HG03139 (cell line): ENCODE results near the gene SNAPC2.
A peak's percentile ranks its signal among the peaks of the same experiment; 100 is the strongest.
"Not testable (repeated sequence)": the region's sequence is repeated elsewhere in the genome, so short reads cannot be mapped to it uniquely, and the experiment has no call there.

Source experiments
- ATAC-seq: cut with Tn5 transposase; IDR thresholded peaks from one replicate; pipeline ENCODE4 v1.9.1; 2021; ENCODE audit not compliant: unreplicated experiment

Gene SNAPC2

DNA sequence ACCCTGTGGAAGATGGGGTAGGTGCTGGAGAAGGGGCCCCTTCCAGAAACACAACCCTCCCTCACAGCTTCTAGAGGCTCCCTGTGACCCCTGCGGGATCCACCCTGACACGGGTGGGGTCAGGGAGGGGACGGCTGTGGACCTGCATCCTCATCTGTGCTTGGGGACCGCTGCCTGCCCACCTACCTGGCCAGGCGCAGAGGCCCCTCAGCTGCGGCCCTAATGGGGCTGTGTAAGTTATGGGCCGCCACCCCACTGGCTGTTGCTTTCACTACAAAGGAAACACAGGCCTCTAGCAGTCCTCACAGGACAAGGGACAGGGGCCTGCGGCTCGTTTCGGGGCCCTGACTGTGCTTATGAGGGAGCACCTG is 12.8 kb downstream of the SNAPC2 start:
- ATAC-seq: no peak

DNA sequence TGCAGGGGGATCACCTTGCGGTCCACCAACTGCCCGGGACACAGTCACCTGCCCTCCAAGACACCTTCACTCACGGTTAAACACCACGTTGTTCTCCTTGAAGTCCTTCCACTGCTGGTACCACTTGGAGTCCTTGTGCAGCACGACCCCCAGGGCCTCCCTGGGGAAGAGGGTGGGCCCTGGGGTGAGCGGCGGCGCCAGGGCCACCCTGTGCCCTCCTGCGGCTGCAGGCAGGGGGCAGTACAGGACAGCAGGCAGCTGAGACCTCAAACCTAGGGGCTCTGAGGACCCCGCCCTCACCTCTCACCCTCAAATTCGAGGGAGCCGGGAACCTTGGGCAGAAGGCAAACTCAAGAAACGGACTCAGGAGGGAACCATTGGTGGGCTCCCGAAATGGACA is 13.3 kb downstream of the SNAPC2 start:
- ATAC-seq: no peak

DNA sequence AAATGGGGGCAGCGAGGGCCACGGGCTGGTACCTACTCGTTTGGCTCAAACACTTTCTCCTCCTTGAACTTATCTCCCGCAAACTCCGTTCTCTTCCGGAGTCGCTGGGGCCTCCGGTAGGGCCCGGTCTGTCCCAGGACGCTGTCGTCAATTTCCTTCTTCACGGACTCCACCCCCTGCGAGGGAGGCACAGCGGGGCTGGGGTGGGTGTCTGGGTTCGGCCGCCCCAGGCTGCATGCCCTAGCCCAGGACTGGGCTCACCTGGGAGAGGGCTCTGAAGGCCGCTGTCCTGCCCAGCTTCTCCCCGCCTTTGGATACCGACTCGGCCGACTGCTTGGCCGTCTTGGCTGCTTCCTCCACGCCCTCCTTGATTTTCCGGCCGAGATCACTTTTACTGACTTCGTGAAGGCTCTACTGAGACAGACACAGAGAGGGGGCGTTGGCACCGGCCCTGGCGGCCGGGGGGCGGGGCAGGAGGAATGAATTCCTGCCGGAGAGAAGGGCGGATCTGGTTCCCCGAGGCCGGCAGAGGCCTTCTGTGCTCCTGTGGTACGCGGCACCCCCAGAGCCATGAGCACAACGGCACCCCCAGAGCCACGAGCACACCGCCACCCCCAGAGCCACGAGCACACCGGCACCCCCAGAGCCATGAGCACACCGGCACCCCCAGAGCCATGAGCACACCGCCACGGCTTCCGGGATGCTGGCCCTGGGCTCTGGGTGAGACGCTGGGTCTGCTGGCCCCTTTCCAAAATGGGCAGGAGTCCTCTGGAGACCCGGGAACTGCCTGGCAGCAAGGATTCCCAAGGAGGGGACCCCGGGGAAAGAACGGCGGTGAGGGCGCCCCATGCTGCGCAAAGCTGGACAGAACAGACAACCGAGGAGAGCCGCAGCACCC is 13.9 kb downstream of the SNAPC2 start:
- no peak for ATAC-seq

DNA sequence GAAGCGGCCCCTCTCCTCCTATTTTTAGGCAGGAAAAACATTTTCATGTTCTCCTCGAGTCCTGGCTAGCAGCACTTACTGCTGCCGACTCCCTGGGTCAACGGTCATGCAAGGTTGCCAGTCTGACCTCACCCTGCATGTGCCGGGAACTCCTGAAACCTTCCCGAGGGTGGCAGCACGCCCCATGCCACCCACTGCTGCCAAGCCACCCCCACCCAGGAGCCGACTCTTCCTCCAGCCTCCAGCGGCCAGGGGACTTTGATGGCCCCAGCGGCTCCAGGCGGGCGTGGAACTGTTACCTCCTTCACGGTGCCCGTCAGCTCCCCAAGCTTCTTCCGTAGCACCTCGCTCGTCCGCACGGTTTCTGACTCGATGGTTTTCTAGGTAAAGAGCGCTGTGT is 14.6 kb downstream of the SNAPC2 start:
- no peak for ATAC-seq

DNA sequence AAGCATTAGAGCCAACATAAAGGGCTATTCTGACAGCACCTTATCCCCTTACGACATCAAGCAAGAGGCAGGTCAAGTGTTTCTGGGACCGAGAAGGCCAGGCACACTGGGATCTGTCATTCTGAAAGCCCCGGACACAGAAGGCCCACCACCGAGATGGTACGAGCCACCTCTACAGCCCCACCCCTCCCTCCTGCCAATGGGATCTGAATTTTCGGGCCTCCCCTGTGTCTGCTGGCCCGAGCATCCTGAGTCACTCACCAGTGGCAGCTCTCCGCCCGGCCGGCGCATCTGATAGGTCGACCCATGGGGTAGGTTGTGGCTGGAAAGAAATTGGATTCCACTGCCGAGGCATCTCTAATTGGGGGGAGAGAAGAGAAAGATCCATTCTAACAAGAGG is 20.7 kb downstream of the SNAPC2 start:
- no peak for ATAC-seq

DNA sequence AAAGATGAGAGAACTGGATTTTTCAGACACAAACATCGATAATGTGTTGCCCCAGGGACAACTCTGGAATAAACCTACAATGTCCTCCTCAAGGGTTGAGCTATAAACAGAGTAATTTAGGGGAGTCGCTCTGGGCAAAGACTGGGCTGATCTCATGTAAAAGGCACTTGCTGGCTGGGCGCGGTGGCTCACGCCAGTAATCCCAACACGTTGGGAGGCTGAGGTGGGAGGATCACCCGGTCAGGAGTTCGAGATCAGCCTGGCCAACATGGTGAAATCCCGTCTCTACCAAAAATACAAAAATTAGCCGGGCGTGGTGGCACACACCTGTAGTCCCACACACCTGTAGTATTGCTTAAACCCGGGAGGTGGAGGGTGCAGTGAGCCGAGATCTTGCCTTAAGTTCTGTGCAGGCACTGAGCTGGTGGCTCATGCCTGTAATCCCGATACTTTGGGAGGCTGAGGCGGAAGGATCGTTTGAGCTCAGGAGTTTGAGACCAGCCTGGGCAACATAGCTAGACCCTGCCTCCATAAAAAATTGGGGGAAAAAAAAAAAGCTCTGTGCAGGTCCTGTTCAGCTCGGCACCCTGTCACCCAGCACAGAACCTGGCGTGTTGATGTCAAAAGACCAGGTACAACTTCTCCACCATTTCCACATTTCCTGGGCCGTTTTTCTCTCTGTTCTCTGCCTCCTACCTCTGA is 21.9 kb downstream of the SNAPC2 start:
- ATAC-seq: no peak

DNA sequence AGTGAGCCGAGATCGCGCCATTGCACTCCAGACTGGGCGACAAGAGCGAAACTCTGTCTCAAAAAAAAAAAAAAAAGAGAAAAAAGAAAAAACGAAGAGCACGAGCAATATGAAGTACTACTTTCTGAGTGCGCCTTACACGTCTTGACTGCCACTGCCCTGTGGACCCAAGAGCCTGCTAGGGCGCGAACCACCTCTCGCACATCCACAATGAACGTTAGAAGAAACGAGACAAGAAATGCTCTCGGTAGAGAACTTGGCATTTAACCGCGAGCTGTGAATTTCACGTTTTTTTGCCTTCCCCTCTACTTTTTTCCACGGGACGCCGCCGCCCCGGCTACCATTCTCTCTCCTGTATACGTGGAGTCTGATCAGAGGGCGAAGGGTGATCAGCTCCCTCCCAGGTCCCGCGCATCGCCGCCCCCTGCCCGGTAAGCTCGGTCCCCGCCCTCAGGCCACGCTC is 22.9 kb downstream of the SNAPC2 start:
- ATAC-seq: peak; percentile 5

DNA sequence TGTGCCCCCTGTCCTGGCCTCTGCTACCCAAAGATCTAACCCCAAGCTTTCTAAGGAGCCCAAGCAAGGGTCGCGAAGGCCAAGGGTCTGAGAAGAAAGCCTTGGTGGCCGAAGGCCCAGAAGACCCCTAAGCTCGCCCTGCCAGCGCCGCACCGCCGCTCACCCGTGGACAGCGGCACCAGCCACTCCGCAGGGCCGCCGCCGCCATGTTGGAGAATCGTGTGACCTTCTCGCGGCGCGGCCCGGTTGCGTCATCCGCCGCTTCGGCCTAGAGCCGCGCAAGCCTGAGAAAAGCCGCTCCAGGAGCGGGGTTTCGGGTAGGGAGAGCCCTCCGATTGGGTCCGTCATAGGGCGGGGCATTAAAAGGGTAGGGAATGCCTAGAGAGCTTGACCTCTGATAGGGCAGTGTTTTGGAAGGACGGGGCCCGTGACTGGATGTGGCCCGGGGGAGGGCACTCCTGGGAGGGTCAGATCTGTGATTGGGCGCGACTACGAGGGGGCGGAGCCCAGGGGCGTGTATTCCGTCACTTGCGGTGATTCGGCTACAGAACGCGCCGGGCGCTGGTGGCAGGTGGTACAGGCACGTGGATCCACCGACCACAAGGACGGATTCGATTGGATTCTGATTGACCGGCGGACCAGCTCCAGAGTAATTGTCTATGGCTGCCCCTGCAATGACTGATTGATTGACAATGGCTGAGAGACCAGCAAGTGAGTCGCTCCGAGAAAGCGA is 23.5 kb downstream of the SNAPC2 start, which contains the start of gene TIMM44:
Gene TIMM44, minus strand, starts transcription at position 223 of the 733 bp plus-strand sequence. Its CDS starts 15 bp downstream, at position 208.
- peak; percentile 94 for ATAC-seq

DNA sequence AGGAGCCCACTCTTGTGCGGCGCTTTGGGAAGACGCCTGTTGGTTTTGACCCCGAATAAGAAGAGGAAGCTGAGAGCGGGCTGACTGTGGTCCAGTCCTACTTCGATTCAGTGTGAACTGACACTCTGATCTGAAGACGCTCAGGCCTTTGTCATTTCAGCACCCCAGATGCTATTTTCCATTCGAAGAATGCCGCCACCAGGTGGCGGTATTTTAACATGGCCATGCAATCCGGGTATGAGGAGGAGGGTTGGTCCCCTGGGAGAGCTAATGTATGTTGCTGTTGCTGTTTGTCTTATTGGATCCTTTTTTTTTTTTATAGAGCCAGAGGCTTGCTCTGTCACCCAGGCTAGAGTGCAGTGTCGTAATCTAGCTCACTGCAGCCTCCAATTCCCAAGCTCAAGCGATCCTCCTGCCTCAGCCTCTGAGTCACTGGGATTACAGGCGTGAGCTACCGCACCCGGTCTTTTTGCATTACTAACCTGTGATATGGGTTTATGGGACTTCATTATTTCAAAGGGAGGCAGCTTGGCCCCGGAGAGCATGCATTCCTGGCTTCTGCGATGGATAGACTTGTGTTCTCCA is 24.1 kb downstream of the SNAPC2 start:
- ATAC-seq: peak; percentile 22

DNA sequence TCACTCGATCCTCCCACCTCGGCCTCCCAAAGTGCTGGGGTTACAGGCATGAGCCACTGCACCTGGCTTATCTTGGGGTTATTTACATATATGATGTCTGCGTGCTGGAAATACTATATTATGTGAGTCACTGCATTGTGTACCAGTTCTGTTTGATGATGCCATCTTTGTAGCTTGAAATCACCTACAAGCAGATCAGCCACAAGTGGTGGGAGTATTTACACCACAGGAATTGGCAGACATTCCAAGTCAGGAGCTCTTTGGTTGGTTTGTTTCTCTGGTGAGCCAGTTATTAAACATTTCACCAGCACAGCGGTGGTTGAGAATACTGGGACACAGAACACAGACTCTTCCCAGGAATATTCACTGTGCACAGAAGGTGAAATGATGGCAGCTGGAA is 27.8 kb downstream of the SNAPC2 start:
- no peak for ATAC-seq

DNA sequence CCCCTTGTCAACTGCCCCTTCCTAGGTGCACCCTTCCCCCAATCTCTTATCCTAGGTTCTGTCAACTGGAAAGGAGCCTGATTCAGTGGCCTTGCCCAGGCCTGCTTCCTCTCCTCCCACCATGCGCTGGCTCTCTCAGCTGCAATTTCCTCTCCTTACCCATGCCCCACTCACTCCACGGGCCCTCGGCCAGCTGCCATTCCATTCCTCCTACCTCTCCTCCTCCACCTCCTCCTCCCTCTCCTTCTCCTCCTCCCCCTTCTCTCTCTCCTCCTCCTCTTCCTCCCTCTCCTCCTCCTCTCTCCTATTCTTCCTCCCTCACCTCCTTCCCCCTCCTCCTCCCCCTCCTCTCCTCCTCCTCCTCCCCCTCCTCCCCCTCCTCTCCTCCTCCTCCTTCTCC is 32.9 kb downstream of the SNAPC2 start:
- ATAC-seq: no peak

DNA sequence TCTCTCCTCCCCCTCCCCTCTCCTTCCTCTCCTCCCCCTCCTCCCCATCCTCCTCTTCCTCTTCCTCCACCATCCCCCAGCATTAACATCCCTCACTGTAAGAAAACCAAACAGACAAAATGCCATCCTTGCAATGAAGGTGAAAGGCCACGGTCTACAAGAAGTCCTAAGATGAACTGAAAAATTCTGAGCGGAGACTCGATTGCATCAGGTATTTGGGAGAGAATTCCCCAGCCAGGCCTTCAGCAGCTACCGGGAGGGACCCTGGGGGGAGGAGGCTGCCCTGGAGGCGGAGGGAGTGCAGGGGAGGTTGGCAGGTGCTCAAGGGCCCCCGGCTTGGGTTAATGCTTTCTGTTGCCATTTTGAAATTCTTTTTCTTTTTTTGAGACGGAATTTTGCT is 33.4 kb downstream of the SNAPC2 start:
- no peak for ATAC-seq

DNA sequence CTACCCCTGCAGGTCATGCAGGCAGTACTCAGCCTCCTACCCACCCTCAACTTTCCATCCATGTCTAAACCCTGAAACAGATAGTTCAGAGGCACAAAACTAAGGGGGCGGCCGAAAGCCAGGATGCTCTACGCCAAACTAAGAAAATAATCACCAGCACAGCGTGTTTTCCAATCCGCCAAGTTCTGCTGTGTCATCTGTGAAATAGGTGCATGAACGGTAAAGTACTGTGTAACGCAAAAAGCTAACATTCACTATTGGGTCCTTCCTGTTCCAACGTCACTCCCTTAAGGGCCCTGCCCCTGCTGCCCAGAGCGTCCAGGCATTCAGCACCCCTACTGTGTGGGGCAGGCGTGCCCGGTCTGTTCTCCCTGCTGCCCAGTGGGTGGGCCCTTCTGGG is 35.6 kb downstream of the SNAPC2 start:
- ATAC-seq: no peak

DNA sequence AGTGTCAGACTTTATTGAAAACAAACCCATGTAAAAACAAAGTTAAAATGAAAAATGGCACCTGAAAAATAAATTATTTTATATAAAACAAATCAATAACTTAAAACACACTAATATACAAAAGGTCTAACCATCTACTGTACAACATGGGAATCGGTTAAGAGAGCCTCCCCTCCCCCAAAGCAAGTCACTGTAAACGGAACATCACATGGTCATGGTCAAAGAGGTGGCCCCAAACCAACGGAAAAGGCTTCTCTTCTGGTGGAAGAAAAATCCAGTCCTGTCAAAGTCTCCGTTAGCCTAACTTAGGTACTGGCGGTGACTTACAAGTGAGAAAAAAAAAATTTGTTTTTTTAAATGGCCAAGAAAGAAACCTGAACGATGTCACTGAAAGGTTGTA is 39.1 kb downstream of the SNAPC2 start:
- no peak for ATAC-seq

DNA sequence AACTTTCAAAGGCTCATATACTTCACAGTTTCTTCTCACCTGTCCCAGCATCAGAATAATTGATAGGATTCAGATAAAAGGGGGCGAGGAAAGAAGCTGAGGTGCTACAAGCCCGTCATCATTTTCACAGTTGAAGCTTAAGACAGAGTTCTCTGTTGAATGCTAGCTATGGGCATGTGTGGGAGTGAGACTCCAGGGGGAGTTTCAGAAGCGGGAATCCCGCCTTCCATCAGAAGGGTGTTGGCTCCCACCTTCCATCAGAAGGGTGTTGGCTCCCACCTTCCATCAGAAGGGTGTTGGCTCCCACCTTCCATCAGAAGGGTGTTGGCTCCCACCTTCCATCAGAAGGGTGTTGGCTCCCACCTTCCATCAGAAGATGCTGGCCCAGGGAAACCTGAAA is 40.9 kb downstream of the SNAPC2 start:
- ATAC-seq: not testable (repeated sequence)

DNA sequence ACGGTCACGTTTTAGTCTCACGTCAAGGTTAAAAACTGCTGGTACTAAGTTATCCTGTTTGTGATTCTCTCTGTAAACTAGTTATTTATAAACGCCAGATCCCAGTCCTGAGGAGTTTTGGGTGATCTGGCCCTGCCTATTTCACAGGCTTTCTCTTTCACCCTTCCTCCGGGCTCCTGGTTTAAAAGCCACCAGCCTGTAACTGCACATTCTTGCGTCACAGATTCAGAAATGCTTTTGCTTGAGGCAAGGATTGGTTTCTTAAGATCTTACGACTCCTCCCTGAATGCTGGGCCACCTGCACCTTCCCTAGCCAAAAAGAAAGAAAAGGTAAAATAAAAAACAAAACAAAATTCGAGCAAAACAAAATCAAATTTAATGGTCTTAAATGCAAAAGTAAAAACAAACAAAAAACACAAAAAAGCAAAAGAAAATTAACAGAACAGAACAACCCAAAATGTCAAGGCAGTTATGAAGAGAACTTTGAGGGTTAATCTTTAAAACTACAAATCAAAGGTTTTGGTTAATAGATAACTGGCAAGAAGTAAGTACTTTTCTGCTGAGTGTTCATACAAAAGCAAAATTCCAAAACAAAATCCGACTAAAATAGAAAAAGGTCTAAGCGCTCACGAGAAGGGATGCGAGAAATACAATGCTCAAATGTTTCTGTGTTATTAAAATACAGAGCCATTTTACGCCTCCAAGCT is 41.9 kb downstream of the SNAPC2 start:
- ATAC-seq: no peak

DNA sequence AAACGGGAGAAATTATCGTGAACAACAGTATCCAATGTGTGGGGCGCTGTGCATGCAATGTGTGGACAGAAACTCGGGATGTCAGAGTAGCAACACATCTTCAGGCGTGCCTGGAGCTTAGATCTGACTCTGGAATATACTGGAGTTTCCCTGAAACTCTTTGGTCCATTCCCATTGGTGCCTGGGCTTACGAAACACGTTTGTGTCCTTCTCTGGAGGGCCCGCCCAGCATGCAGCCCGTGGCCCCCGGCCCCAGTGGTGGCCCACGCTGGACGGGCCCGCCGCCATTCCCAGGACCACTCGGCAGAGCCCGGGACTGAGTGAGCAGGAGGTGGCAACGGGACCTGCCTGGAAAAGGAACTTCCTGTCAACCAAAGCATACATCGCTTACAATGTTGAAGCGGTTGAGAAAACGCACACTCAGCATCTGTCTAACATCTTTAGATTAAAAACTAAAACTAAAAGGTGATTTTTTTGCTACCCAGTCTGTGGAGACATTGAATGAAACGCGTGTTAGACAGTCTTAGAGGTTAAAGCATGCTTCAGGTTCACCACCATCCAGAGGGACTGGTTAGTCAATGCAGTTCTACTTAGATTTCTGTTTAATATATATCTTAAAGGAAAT is 42.6 kb downstream of the SNAPC2 start:
- no peak for ATAC-seq

DNA sequence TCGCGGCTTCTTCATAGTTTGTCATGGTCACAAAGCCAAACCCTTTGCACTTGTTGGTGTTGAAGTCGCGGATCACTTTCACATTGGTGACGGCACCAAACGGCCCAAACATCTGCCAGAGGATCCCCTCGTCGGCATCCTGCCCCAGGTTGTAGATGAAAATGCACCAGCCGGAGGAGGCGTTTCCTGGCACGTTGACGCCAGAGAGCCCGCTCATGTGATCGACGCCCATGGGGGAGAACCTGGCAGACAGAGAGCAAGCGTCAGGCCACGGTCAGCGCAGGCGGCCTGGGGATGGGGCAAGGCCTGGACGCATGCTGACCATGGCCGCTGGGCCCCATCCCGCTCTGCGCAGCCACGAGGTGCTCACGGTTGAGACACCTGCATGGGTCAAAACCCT is 43.4 kb downstream of the SNAPC2 start:
- ATAC-seq: no peak

DNA sequence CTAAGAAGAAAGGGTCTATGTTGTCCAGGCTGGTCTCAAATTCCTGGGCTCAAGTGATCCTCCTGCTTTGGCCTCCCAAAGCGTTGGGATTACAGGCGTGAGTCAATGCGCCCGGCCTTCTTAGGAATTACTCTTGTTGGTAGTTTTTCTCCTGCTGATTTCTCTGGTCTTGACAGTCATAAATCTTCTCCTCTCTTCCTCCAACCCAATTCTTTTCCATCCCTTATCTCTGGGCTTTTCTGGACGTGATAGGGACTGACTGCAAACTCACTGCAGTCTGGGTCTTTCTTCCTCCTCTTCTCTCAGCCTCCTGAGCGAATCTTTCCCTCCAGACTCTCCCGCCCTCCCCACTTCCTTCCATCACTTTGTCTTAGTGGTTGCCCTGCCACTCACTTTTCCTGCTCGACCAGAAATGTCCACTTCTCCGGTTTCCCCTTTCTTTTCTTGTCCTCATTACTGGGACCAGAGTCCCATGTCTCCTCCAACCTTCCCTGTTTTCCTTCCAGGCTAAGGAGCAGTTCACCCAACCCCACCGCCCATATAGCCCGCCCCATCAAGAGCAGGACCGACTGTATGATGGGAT is 45.2 kb downstream of the SNAPC2 start:
- ATAC-seq: no peak
